Retina (tissue), 1 donor: ENCODE results near the gene TMEM131.

ENCODE experiments used
- DNase-seq: peaks from one replicate; pipeline ENCODE4 v3.0.0-alpha.2; 2016

Gene TMEM131

GRCh38 chr2:97755491-97755890 is 240.3 kb downstream of the TMEM131 start:
- no peak for DNase-seq

- no peak for DNase-seq
Observed at GRCh38 chr2:97754690-97755346, 240.9 kb downstream of the TMEM131 start.

GRCh38 chr2:97752342-97753334 is 243.1 kb downstream of the TMEM131 start:
- DNase-seq: no peak

GRCh38 chr2:97751752-97752151 is 244.0 kb downstream of the TMEM131 start:
- DNase-seq: no peak

- DNase-seq: no peak
Observed at GRCh38 chr2:97750017-97750416, 245.7 kb downstream of the TMEM131 start.

- DNase-seq: no peak
Observed at GRCh38 chr2:97749581-97749980, 246.2 kb downstream of the TMEM131 start.

GRCh38 chr2:97747716-97748115 is 248.0 kb downstream of the TMEM131 start:
- no peak for DNase-seq

GRCh38 chr2:97747285-97747684 is 248.5 kb downstream of the TMEM131 start:
- no peak for DNase-seq

GRCh38 chr2:97745474-97746174 is 250.1 kb downstream of the TMEM131 start:
- no peak for DNase-seq

- DNase-seq: no peak
Observed at GRCh38 chr2:97743913-97744312, 251.8 kb downstream of the TMEM131 start.

GRCh38 chr2:97742381-97742847 is 253.3 kb downstream of the TMEM131 start:
- no peak for DNase-seq

GRCh38 chr2:97741686-97742085 is 254.1 kb downstream of the TMEM131 start:
- no peak for DNase-seq

- no peak for DNase-seq
Observed at GRCh38 chr2:97741251-97741650, 254.5 kb downstream of the TMEM131 start.

- peak; percentile 64 for DNase-seq
Observed at GRCh38 chr2:97740590-97741182, 255.1 kb downstream of the TMEM131 start.

- no peak for DNase-seq
Observed at GRCh38 chr2:97739893-97740245, 255.9 kb downstream of the TMEM131 start.

GRCh38 chr2:97739020-97739892 is 256.5 kb downstream of the TMEM131 start:
- DNase-seq: no peak

GRCh38 chr2:97738179-97739019 is 257.3 kb downstream of the TMEM131 start:
- no peak for DNase-seq

- DNase-seq: no peak
Observed at GRCh38 chr2:97737421-97738178, 258.1 kb downstream of the TMEM131 start.

- DNase-seq: no peak
Observed at GRCh38 chr2:97736608-97737330, 259.0 kb downstream of the TMEM131 start.
